Mucosa of descending colon (tissue), 3 donors: ENCODE results near the gene MAP7. TPM values are rescaled to one million over a fixed set of nuclear protein-coding genes. Genes with fewer than 3 reads are reported as not detected.

Source experiments
- ATAC-seq: fragments of 200-7000 bp; cut with Tn5 transposase; one replicate; pipeline ENCODE4 v1.9.1; 2020; ENCODE audit warnings: mild to moderate bottlenecking, moderate library complexity
- DNase-seq, 3 donors: peaks; one replicate each; pipeline ENCODE4 v3.0.0-alpha.2; 2020
- H3K36me3 ChIP-seq: fragments of 200-600 bp; one replicate; pipeline ENCODE4 v1.8.0; 2021; ENCODE audit warnings: low read depth, mild to moderate bottlenecking
- H3K4me1 ChIP-seq: fragments of 200-600 bp; one replicate; pipeline ENCODE4 v1.8.0; 2021; ENCODE audit warnings: low read depth, mild to moderate bottlenecking
- H3K4me3 ChIP-seq: fragments of 200-600 bp; one replicate; pipeline ENCODE4 v1.8.0; 2021; ENCODE audit warnings: mild to moderate bottlenecking
- H3K9me3 ChIP-seq: fragments of 200-600 bp; one replicate; pipeline ENCODE4 v1.8.0; 2021; ENCODE audit warnings: mild to moderate bottlenecking
- CTCF ChIP-seq: fragments of 200-600 bp; IDR thresholded peaks from one replicate; pipeline ENCODE4 v1.8.0; 2022; ENCODE audit warnings: antibody characterized with exemption, mild to moderate bottlenecking
- intact Hi-C, 2 donors: fragments of 100-400 bp; cut with DNase I in 1 of 2; cut with micrococcal nuclease in 1 of 2; formaldehyde crosslinking; loops; one replicate each; pipeline versions ENCODE4 v1.11.0 to v1.11.1; 2022; cut with DNase I, micrococcal nuclease
- total RNA-seq, 3 donors: library from RNA; stranded (reverse); fragmentation: NEBNext Ultra II Directional in 2 of 3; extraction: Animal tissue kit (Norgen Biotek cat#: 25700) in 2 of 3; gene quantifications; one replicate each; pipeline versions ENCODE4 v1.2.1 to v1.2.4, GENCODE V29; 2021 to 2023
- donor health status: DM: no; HTN: no; CAD: no; lungs with moderate emphysema.
- donor health status: DM: no; HTN: no; CAD: no.
- donor health status: DM: no; HTN: yes; CAD: no.

The MAP7 gene
- total RNA-seq, 3 donors from 2014 or later: 28.4 to 80.5 (median 68.6) TPM

DNA sequence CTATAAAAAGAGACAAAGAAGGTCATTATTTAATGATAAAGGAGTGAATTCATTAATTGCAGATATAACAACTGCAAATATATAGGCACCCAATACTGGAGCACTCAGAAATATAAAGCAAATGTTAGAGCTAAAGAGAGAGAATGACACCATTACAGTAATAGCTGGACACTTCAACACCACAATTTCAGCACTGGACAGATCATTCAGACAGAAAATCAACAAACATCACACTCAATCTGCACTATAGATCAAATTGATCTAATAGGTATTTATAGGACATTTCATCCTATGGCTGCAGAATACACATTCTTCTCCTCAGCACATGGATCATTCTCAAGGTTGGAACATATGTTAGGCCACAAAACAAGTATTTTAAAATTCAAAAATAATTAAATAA lies 72.7 kb downstream of the MAP7 start:
- Histone ChIP-seq H3K36me3 (no peaks in the 10 kb centered on the region), H3K4me3 (no peak overlapping the region), H3K9me3 (no peaks in the 10 kb centered on the region), H3K4me1 (peaks cover 2% of the 10 kb centered on the region)
- ATAC-seq (no peak), DNase-seq (no peak)
- no peak for TF ChIP-seq CTCF
- intact Hi-C loops: no loop called here

- DNase-seq: no peak
- no peak for ATAC-seq
- H3K4me1 ChIP-seq: peaks cover 18% of the 10 kb centered on the region
- no peaks in the 10 kb centered on the region for H3K36me3 ChIP-seq
- no peaks in the 10 kb centered on the region for H3K9me3 ChIP-seq
- H3K4me3 ChIP-seq: no peak overlapping the region
- TF ChIP-seq CTCF: no peak
- intact Hi-C loops: no loop called here
These were observed 74.5 kb downstream of the MAP7 start for GRCh38 chr6:136475686-136476085.

DNA sequence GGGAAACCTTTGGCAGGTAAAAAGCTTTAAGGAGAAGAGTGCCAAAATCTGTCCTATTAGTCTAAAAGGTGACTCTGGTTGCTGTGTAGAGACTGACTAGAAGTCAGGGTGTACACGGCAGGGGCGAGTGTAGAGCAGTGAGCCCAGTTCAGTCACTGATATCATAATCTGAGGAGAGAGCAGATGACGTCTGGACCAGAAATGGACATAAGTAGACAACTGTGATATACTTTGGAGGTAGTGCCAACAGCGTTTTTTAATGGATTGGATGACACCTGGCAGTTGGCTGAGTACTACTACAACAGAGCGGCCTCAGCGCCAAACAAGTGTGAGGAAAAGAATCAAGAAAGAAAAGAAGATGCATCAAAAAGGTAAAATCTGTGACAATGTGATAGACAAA lies 76.0 kb downstream of the MAP7 start:
- H3K4me3 ChIP-seq: no peak overlapping the region
- no peaks in the 10 kb centered on the region for H3K9me3 ChIP-seq
- DNase-seq (no peak), ATAC-seq (no peak)
- TF ChIP-seq CTCF: no peak
- H3K4me1 ChIP-seq: peaks cover 18% of the 10 kb centered on the region
- intact Hi-C loops: no loop called here
- H3K36me3 ChIP-seq: no peaks in the 10 kb centered on the region

DNA sequence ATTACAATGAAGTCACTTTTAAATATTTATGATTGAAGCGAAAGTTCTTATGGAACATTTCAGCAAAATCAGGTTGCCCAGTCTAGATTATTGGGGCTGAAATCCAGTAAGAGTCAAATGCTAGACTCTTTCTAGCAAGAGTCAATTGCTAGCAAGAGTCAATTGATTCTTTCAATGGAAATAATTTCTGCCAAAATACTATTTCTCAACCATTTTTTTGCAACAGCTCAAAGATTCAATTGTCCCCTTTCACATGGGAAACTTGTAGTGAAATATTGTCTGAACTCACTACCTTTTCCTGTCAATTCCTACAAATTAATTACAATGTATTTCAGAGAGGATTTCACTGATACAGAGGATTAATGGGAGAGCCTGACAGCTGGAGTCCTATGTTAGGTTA lies 78.3 kb downstream of the MAP7 start:
- TF ChIP-seq CTCF: no peak
- ATAC-seq: no peak
- no peak overlapping the region for H3K4me3 ChIP-seq
- no peak for DNase-seq
- peaks cover 18% of the 10 kb centered on the region for H3K4me1 ChIP-seq
- intact Hi-C loops: no loop called here
- no peaks in the 10 kb centered on the region for H3K9me3 ChIP-seq
- H3K36me3 ChIP-seq: no peaks in the 10 kb centered on the region

DNA sequence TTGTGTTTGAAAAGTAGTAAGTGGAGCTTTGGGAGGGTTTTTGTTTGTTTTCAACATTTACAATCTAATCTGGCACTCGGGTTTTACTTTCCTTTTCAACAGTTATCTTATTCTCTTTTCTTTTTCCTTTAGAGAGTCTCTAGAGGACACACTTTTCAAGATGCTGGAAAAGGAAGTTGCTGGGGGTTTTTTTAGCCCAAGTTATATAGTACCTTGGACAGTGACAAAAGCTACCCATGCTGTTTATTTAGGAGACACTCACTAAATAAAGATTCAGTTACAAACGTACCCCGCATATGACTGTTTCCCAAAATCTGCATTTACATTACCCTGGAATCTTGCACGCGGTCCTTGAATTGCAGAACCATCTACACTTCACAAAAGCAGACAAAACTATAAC lies 78.8 kb downstream of the MAP7 start:
- ATAC-seq: peak; percentile 57
- Histone ChIP-seq H3K9me3 (no peaks in the 10 kb centered on the region), H3K4me1 (peaks cover 18% of the 10 kb centered on the region), H3K4me3 (no peak overlapping the region), H3K36me3 (no peaks in the 10 kb centered on the region)
- no peak for TF ChIP-seq CTCF
- intact Hi-C loops: no loop called here
- no peak for DNase-seq

DNA sequence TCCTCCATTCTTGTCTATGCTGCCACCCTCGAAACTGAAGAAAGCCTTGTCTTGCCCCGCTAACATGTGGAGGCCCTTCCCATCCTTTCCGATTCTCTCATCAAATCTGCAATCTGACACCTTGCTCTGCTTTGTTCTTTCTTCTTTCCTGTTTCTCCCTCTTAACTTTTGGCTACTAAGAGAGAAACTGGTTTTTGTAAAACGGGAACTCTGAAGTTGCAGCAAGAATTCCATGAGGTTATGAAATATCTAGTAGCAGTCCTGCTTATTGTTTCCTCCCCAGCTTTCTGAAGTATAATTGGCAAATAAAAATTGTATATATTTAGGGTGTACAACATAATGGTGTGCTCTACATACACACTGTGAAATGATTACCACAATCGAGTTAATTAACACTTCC lies 80.2 kb downstream of the MAP7 start:
- TF ChIP-seq CTCF: no peak
- ATAC-seq (no peak), DNase-seq (no peak)
- Histone ChIP-seq H3K36me3 (no peaks in the 10 kb centered on the region), H3K4me3 (no peak overlapping the region), H3K4me1 (peaks cover 18% of the 10 kb centered on the region), H3K9me3 (no peaks in the 10 kb centered on the region)
- intact Hi-C loops: no loop called here
